HG03135 (cell line): Measurements from ENCODE around the gene SMG1.
"Not testable (repeated sequence)": the region's sequence is repeated elsewhere in the genome, so short reads cannot be mapped to it uniquely, and the experiment has no call there.

ENCODE experiments used
- ATAC-seq: cut with Tn5 transposase; IDR thresholded peaks from one replicate; pipeline ENCODE4 v1.9.1; 2021; ENCODE audit warnings: mild to moderate bottlenecking, moderate library complexity; ENCODE audit not compliant: unreplicated experiment

SMG1 gene

DNA sequence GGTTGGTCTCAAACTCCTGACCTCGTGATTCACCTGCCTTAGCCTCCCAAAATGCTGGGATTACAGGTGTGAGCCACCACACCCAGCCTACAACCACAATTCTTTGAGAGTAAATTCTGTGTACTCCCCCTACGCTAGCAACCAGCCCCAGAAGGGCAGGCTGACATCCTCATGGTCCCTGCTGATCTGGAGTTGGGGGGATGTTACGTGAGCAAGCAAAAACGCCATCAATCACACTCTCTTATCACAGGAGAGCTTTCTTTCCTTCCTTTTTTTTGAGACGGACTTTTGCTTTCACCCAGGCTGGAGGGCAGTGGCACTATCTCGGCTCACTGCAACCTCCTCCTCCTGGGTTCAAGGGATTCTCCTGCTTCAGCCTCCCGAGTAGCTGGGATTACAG is 154.0 kb downstream of the SMG1 start:
- ATAC-seq, result not testable (repeated sequence)

DNA sequence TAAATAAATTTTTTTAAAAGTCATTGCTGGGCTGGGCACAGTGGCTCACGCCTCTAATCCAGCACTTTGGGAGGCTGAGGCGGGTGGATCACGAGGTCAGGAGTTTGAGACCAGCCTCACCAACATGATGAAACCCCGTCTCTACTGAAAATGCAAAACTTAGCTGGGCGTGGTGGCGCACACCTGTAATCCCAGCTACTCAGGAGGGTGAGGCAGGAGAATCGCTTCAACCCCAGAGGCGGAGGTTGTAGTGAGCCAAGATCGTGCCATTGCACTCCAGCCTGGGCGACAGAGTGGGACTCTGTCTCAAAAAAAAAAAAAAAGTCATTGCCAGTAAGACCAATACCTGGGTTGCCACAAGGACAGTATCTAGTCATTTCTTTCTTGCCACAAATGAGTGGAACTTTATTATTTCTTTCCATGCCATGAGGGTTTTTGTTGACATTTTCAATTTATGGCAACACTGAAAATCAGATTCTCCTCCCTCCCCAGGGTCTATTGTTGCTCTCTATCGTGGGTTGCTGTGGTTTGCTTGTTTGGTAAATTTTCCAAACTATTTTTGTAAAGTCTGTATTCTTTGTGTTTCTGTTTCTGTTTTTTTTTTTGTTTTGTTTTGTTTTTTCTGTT is 155.8 kb downstream of the SMG1 start:
- not testable (repeated sequence) for ATAC-seq

DNA sequence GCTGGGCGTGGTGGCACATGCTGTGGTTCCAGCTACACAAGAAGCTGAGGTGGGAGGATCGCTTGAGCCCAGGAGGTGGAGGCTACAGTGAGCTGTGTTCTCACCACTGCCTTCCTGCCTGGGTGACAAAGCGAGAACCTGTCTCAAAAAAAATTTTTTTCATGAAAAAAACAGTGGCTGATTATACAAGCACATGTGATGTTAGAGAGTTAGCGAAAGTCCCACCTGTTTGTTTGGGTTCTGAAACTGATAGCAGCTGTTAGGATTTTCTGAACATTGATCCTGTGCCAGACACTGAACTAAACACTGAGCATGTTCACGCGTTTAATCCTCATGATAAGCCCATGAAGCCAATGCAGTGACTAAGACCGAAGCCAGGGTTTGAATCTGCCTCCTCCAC is 159.0 kb downstream of the SMG1 start:
- ATAC-seq, result peak; percentile 57

DNA sequence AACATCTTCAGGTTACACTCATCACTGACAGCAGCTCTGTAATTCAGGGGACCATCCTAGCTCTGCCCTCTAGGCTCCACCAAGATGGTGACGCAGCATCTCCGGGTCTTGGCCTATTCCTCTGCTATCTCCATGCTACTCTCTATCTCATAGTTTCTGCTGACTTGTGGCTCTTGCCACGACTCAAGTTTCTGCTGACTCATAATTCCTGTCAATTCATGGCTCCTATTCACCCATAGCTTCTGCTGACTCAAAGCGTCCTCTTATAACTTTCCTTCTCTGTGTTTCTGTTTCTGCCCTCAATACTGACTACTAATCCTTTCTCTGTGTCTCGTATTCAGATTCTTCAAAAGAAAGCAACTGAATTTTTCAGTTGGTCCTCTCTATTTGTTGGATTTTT is 163.5 kb downstream of the SMG1 start:
- ATAC-seq, result peak; percentile 53

DNA sequence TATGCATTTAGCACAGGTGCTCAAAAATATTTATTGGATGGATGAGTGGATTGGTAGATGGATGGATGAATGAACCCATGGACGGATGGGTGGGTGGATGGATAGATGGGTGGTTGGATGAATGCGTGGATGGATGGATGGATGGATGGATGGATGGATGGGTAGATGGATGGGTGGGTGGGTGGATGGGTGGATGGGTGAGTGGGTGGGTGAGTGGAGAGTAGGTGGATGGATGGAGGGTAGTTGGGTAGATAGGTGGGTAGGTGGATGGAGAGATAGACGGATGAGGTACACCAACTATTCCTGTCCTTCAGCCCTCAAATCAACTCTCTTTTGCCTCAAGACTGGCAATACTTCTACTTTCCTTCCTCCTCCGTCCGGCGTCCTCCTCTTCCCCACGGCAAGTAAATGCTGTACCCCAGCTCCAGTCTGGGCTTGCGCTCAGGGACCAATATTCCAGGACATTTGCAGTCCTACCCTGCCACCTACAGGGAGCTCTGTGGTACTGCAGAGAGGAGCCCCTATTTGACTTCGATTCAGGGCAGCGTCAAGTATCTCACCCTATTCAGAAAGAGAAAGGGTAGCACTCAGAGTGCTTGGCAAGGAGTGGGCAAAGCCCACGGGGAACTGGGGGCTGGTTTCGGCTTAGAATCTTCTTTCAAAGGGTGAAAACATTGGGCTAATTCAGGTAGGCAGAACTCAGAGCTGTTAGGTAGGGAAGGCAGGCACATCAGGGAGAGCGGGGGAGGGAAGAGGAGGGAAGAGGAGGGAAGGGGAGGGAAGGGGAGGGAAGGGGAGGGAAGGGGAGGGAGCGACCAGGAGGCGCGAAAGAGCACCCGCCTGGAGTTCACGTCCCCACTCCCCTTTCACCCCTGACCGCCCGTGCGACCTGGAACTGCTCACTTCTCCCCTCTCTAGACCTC is 166.3 kb downstream of the SMG1 start:
- ATAC-seq, result peak; percentile 50

DNA sequence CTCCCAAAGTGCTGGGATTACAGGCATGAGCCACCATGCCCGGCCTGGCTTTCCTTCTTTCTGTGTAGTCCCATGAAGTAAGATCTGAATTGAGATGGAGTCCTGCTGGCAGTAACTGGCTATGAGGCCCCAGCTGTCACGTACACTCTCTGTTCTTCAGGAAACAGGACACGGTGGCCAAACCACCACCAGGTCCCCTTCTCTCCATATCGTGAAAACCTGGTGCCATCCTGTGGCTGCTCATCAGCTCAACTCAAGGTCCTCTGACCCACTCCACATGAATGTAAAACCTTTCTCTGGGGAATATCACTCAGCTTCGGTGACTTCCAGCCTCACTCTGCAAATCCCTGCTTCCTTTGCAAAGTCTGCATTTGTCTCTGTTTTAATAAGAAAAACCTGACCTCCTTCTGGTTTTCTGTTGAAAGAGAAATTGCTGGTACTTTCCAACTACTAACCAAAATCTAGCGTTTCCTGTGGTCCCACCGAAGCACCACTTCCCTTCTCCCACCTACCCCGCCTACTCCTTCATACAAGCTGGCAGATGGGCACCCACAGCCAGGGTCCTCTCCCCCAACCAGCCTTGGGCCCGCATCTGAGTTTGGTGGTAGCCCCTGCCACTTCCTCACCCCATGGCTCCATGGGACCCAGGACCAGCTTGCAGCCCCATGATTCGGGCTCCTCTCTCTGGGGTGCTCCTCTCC is 168.1 kb downstream of the SMG1 start:
- peak; percentile 42 for ATAC-seq

DNA sequence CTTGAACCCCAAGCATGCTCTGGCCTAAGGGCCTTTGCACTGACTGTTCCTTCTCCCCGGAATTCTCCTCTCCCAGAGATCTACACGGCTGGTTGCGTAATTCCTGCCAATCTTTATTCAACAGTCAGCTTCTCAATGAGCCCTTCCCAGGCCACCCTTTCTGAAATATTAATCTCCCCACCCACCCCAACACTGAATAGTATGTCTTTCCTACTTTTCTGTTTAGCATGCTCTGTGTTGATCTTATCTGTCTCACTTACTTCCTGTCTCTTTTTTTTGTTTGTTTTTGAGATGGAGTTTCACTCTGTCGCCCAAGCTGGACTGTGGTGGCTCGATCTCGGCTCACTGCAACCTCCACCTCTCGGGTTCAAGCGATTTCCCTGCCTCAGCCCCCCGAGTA is 169.6 kb downstream of the SMG1 start:
- ATAC-seq, result not testable (repeated sequence)
